Ascending aorta (tissue), 2 donors: ENCODE results near the gene KIT. TPM values are rescaled to one million over a fixed set of nuclear protein-coding genes. Genes with fewer than 3 reads are reported as not detected.

Experiments
- DNase-seq, 2 donors: peaks; one replicate each; pipeline ENCODE4 v3.0.0-alpha.2; 2019; ENCODE audit warnings: low spot score in 2 of 2
- H3K27ac ChIP-seq, 2 donors: fragments of 200-600 bp; sonication (generic); one replicate each; pipeline ENCODE4 v1.5.1; 2016 to 2017; ENCODE audit warnings: mild to moderate bottlenecking in 1 of 2
- H3K27me3 ChIP-seq: fragments of 200-600 bp; sonication (generic); one replicate; pipeline ENCODE4 v1.5.1; 2017
- H3K36me3 ChIP-seq, 2 donors: fragments of 200-600 bp; sonication (generic); one replicate each; pipeline ENCODE4 v1.5.1; 2016
- H3K4me1 ChIP-seq, 2 donors: fragments of 200-600 bp; sonication (generic); one replicate each; pipeline ENCODE4 v1.5.1; 2016 to 2017; ENCODE audit warnings: mild to moderate bottlenecking in 1 of 2
- H3K4me3 ChIP-seq, 2 donors: fragments of 200-600 bp; sonication (generic); one replicate each; pipeline ENCODE4 v1.5.1; 2016 to 2017; ENCODE audit warnings: mild to moderate bottlenecking in 1 of 2
- H3K9me3 ChIP-seq, 2 donors: fragments of 200-600 bp; sonication (generic); one replicate each; pipeline ENCODE4 v1.5.1; 2016
- intact Hi-C: fragments of 100-400 bp; cut with DNase I; formaldehyde crosslinking; loops from one replicate; pipeline ENCODE4 v1.15.1; 2023
- total RNA-seq: library from RNA; depleted of rRNA; stranded (reverse); fragments of >200 nt; gene quantifications from one replicate; pipeline ENCODE4 v1.1.0, GENCODE V29; 2016
- TF ChIP-seq, protein P1 (sequence below), 3 experiments: fragments of 200-600 bp in 2 of 3; fragments of 450-650 bp in 1 of 3; sonication (generic) in 2 of 3; IDR thresholded peaks; one replicate each; pipeline ENCODE4 v1.5.1; 2016 to 2019; ENCODE audit warnings: antibody characterized with exemption in 3 of 3, mild to moderate bottlenecking in 1 of 3, moderate library complexity in 1 of 3

The KIT gene
- total RNA-seq, 1 donor from 2014 or later: not detected

DNA sequence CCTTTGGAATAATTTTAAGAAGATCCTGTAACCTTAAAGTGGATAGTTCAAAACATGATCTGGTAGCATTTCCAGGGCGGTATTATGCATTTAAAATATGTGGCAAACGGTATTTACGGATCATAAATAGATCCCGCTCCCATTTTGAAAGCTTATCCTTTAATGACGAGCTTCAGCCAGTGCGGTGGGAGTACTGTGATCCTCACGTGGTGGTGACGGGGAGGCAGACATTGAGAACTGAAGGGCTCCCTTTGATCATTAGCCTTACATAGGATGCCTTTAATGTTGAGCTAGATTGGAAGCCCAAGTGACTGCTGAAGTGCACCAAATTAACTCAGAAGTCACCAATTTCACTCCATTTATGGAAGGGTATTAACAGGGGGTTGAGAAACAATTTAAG, 56.9 kb downstream of the KIT start:
- no peaks in the 10 kb centered on the region for H3K9me3 ChIP-seq
- TF ChIP-seq, protein P1, sequence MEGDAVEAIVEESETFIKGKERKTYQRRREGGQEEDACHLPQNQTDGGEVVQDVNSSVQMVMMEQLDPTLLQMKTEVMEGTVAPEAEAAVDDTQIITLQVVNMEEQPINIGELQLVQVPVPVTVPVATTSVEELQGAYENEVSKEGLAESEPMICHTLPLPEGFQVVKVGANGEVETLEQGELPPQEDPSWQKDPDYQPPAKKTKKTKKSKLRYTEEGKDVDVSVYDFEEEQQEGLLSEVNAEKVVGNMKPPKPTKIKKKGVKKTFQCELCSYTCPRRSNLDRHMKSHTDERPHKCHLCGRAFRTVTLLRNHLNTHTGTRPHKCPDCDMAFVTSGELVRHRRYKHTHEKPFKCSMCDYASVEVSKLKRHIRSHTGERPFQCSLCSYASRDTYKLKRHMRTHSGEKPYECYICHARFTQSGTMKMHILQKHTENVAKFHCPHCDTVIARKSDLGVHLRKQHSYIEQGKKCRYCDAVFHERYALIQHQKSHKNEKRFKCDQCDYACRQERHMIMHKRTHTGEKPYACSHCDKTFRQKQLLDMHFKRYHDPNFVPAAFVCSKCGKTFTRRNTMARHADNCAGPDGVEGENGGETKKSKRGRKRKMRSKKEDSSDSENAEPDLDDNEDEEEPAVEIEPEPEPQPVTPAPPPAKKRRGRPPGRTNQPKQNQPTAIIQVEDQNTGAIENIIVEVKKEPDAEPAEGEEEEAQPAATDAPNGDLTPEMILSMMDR (IDR thresholded peaks at IDR 0.05): no peak
- H3K4me3 ChIP-seq: no peak overlapping the region
- H3K27me3 ChIP-seq: no peaks in the 10 kb centered on the region
- no peak overlapping the region for H3K27ac ChIP-seq
- DNase-seq: no peak
- no peaks in the 10 kb centered on the region for H3K4me1 ChIP-seq
- no peaks in the 10 kb centered on the region for H3K36me3 ChIP-seq
- intact Hi-C loops: no loop called here

DNA sequence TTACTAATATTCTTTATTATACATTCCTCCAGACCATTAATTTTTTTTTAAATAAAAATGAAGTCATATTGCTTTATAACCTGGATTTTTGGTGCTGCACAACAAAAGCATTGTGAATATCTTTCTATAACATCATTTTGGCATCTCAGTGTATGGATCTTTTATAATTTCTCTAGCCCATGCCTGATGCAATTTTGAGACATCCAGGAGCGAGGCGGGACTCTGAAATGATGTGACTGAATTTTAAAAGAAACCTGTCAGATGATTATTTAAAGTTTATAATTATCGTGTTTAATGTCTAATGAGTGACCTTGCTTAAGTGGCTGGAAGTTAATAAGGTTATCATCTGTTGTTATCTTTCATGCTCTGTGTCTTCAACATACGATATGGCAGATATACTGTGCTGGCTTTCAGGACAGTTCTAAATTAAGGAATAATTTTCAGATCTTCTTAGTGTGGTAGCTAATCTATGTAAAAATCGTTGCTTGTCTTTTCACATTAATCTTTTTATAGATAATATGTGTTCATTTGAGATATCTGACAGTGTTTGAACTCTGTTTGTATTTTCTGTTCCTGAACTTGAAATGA, 58.8 kb downstream of the KIT start:
- Histone ChIP-seq H3K27me3 (no peaks in the 10 kb centered on the region), H3K9me3 (no peaks in the 10 kb centered on the region), H3K4me3 (no peak overlapping the region), H3K27ac (no peak overlapping the region), H3K4me1 (no peaks in the 10 kb centered on the region), H3K36me3 (no peaks in the 10 kb centered on the region)
- DNase-seq: no peak
- TF ChIP-seq, protein P1 (IDR thresholded peaks at IDR 0.05): no peak
- intact Hi-C loops: no loop called here

DNA sequence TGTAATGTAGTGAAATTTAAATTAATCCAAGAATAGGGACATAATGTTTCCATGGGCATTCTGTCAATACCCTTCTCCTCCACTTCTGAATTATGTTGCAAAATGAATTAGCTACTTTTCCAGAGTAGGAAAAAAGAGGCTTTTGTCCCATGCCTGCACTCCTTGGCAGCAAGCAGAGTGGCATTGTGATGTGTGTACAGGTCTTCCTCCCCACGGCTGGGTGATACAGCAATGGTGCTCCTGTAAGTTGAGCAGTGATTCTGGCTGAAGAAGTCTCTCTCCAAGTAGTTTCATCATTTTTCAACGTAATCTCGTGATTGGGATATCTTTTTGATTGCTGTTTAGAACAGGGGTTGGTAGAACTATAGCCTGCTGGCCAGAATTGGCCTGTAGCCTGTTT, 59.9 kb downstream of the KIT start:
- Histone ChIP-seq H3K4me3 (no peak overlapping the region), H3K9me3 (no peaks in the 10 kb centered on the region), H3K27ac (no peak overlapping the region), H3K27me3 (no peaks in the 10 kb centered on the region), H3K4me1 (no peaks in the 10 kb centered on the region), H3K36me3 (no peaks in the 10 kb centered on the region)
- TF ChIP-seq, protein P1 (IDR thresholded peaks at IDR 0.05): no peak
- intact Hi-C loops: no loop called here
- no peak for DNase-seq

DNA sequence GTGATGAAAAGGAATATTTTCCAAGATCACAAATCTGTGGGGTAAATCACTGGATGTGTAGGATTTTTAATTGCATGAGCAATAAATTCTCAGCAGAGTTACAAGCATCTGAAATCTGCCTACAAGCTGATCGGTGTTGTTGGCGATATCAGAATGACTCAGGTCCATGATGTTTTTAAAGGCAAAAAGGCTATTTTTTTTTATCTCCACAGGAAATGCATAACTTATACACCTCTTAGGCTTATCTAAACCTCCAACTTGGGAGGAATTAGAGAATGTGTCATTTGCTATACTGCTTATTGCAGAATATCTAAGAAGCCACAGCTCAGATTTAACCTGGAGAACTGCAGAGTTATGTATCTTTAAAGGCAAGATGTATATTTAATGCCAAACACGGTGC, 61.6 kb downstream of the KIT start:
- TF ChIP-seq, protein P1 (IDR thresholded peaks at IDR 0.05): no peak
- no peaks in the 10 kb centered on the region for H3K27me3 ChIP-seq
- intact Hi-C loops: no loop called here

DNA sequence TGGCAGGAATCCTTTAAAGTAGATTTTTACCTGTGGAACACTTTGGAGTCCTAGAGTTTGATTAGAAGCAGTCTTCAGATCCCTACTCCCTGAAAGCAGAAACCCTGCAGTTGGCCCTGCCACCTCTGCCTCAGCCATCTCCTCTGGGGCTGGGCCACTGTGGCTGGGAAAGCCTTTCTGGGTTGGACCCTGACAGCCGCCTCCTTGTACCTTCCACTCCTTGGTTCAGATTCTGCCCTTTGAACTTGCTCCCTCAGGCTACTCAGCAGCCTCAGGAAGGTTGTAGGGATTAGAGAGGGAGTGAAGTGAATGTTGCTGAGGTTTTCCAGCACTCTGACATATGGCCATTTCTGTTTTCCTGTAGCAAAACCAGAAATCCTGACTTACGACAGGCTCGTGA, 65.5 kb downstream of the KIT start:
- H3K4me3 ChIP-seq: no peak overlapping the region
- TF ChIP-seq, protein P1 (IDR thresholded peaks at IDR 0.05): no peak
- no peak overlapping the region for H3K27ac ChIP-seq
- H3K4me1 ChIP-seq: no peaks in the 10 kb centered on the region
- intact Hi-C loops: no loop called here
- no peaks in the 10 kb centered on the region for H3K36me3 ChIP-seq
- H3K9me3 ChIP-seq: no peaks in the 10 kb centered on the region
- DNase-seq: no peak
- H3K27me3 ChIP-seq: no peaks in the 10 kb centered on the region

More for the DNA sequence above, 61.6 kb downstream of the KIT start:
- Histone ChIP-seq H3K27ac (no peak overlapping the region), H3K36me3 (no peaks in the 10 kb centered on the region), H3K4me1 (no peaks in the 10 kb centered on the region), H3K9me3 (no peaks in the 10 kb centered on the region), H3K4me3 (no peak overlapping the region)
- no peak for DNase-seq

DNA sequence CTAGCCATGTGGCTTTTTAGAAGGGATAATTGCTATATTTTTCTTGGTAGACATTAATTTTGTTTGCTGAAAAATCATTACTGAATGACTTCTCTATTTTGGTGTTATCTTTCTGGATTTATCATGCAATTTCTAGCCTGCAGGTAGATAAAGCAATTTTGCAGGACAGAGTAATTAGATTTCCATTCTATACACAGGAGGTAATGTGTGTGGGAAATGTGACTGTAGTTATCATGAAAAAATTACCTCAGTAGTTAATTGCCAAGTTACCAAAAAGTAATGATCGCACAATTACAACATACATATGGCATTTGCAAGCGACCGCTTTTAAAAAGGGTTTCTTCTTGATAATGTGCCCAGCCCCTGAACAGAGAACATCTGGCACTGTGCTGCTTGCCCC, 66.1 kb downstream of the KIT start:
- no peak overlapping the region for H3K27ac ChIP-seq
- H3K4me1 ChIP-seq: no peaks in the 10 kb centered on the region
- H3K36me3 ChIP-seq: no peaks in the 10 kb centered on the region
- no peak for DNase-seq
- TF ChIP-seq, protein P1 (IDR thresholded peaks at IDR 0.05): no peak
- no peak overlapping the region for H3K4me3 ChIP-seq
- no peaks in the 10 kb centered on the region for H3K9me3 ChIP-seq
- H3K27me3 ChIP-seq: no peaks in the 10 kb centered on the region
- intact Hi-C loops: no loop called here
